ENCODE results near the gene BPTF. TPM values are rescaled to one million over a fixed set of nuclear protein-coding genes. Genes with fewer than 3 reads are reported as not detected.

The BPTF gene
- total and polyA plus RNA-seq, 2 donors (not counting 1 experiment from before 2014, with no cell fraction given), result 71.9 to 390 TPM

- no peak overlapping the region for H2AFZ ChIP-seq (ENCODE audit: insufficient read depth, low read depth, low read length, poor library complexity, severe bottlenecking)
- H3K27ac Mint-ChIP-seq, result no peak overlapping the region
- H3K4me3 Mint-ChIP-seq, result no peak overlapping the region
- ATAC-seq (ENCODE audit: low read depth), result no peak
- no peaks in the 10 kb centered on the region for H3K27me3 Mint-ChIP-seq
- DNase-seq, result no peak
- no CpG with 5 or more reads among the region's 1 CpG for WGBS (ENCODE audit: insufficient coverage)
- intact Hi-C loops (cut with micrococcal nuclease), result loop anchor here (2.0 to 5.0 kb wide), 2 partner anchors 36 to 63 kb away; partner anchors contain the start of gene BPTF
- CTCF ChIA-PET, result interaction anchor here (0.7 to 1.5 kb wide), 3 partner anchors 59 to 63 kb away, joined by 3 to 7 read pairs (median 3); no protein-coding TSS in a partner anchor
- no peak overlapping the region for H3K27ac ChIP-seq (ENCODE audit: low read length in 2 of 2)
- H4K20me1 ChIP-seq (ENCODE audit: control insufficient read depth, insufficient read depth, low read length, poor library complexity, severe bottlenecking), result peaks cover 79% of the 10 kb centered on the region
- peaks cover 0 to 23% of the 10 kb centered on the region in 2 experiments for H3K36me3 ChIP-seq (replicated peaks in 1 of 2; ENCODE audit: control extremely low read depth in 1 of 2, control insufficient read depth in 1 of 2, extremely low read depth in 1 of 2, insufficient read depth in 2 of 2, low read length in 1 of 2)
- POLR2A ChIA-PET, result no interaction called here
- peaks cover under 1 to 3% of the 10 kb centered on the region in 2 donors for H3K4me1 ChIP-seq (ENCODE audit: control insufficient read depth in 2 of 2, insufficient read depth in 2 of 2, low read length in 2 of 2)
- H3K9me3 ChIP-seq (ENCODE audit: control extremely low read depth in 1 of 3, control insufficient read depth in 2 of 3, insufficient read depth in 1 of 3, low read length in 2 of 3), result no peaks in the 10 kb centered on the region
- no peak overlapping the region for H3K9ac ChIP-seq (ENCODE audit: low read length)
- H3K4me2 ChIP-seq (replicated peaks; ENCODE audit: low read depth, low read length, poor library complexity, severe bottlenecking), result no peak overlapping the region
- peaks cover 50% of the 10 kb centered on the region for H3K4me1 Mint-ChIP-seq
- H3K9me3 Mint-ChIP-seq (ENCODE audit: insufficient read depth), result no peaks in the 10 kb centered on the region
- TF ChIP-seq EZH2 (IDR thresholded peaks at IDR 0.05; ENCODE audit: borderline replicate concordance, insufficient read depth, low read depth, low read length, poor library complexity, severe bottlenecking), result no peak
- TF ChIP-seq CTCF (IDR thresholded peaks at IDR 0.05), result no peak
- no peaks in the 10 kb centered on the region for H3K27me3 ChIP-seq (replicated peaks in 1 of 4; ENCODE audit: control extremely low read depth in 1 of 4, control insufficient read depth in 3 of 4, insufficient read depth in 4 of 4, low read length in 3 of 4)
- peaks cover 93% of the 10 kb centered on the region for H3K79me2 ChIP-seq (ENCODE audit: control insufficient read depth, insufficient read depth, low read length)
- H3K4me3 ChIP-seq (ENCODE audit: control extremely low read depth in 1 of 5, extremely low read depth in 1 of 5, insufficient read depth in 1 of 5, low read depth in 2 of 5, low read length in 4 of 5), result no peak overlapping the region
These were observed 38.4 kb downstream of the BPTF start for GRCh38 chr17:67863624-67864247.

- no peaks in the 10 kb centered on the region for H3K4me1 ChIP-seq (ENCODE audit: control insufficient read depth in 2 of 2, insufficient read depth in 2 of 2, low read length in 2 of 2)
- no peaks in the 10 kb centered on the region for H3K27me3 ChIP-seq (replicated peaks in 1 of 4; ENCODE audit: control extremely low read depth in 1 of 4, control insufficient read depth in 3 of 4, insufficient read depth in 4 of 4, low read length in 3 of 4)
- H3K27ac ChIP-seq (ENCODE audit: low read length in 2 of 2), result no peak overlapping the region
- Mint-ChIP-seq H3K27me3 (no peaks in the 10 kb centered on the region), H3K4me1 (peaks cover 41% of the 10 kb centered on the region), H3K9me3 (ENCODE audit: insufficient read depth) (no peaks in the 10 kb centered on the region), H3K4me3 (no peak overlapping the region), H3K27ac (no peak overlapping the region)
- ChIA-PET POLR2A (no interaction called here), CTCF (no interaction called here)
- H3K9ac ChIP-seq (ENCODE audit: low read length), result no peak overlapping the region
- H2AFZ ChIP-seq (ENCODE audit: insufficient read depth, low read depth, low read length, poor library complexity, severe bottlenecking), result no peak overlapping the region
- H3K36me3 ChIP-seq (replicated peaks in 1 of 2; ENCODE audit: control extremely low read depth in 1 of 2, control insufficient read depth in 1 of 2, extremely low read depth in 1 of 2, insufficient read depth in 2 of 2, low read length in 1 of 2), result peaks cover 0 to 24% of the 10 kb centered on the region in 2 experiments
- ATAC-seq (ENCODE audit: low read depth) (no peak), DNase-seq (no peak)
- H4K20me1 ChIP-seq (ENCODE audit: control insufficient read depth, insufficient read depth, low read length, poor library complexity, severe bottlenecking), result peaks cover 82% of the 10 kb centered on the region
- WGBS (ENCODE audit: insufficient coverage), result no CpG with 5 or more reads among the region's 1 CpG
- intact Hi-C loops (cut with micrococcal nuclease), result no loop called here
- no peak overlapping the region for H3K4me2 ChIP-seq (replicated peaks; ENCODE audit: low read depth, low read length, poor library complexity, severe bottlenecking)
- TF ChIP-seq CTCF (IDR thresholded peaks at IDR 0.05) (no peak), EZH2 (IDR thresholded peaks at IDR 0.05; ENCODE audit: borderline replicate concordance, insufficient read depth, low read depth, low read length, poor library complexity, severe bottlenecking) (no peak)
- no peak overlapping the region for H3K4me3 ChIP-seq (ENCODE audit: control extremely low read depth in 1 of 5, extremely low read depth in 1 of 5, insufficient read depth in 1 of 5, low read depth in 2 of 5, low read length in 4 of 5)
- peaks cover 83% of the 10 kb centered on the region for H3K79me2 ChIP-seq (ENCODE audit: control insufficient read depth, insufficient read depth, low read length)
- H3K9me3 ChIP-seq (ENCODE audit: control extremely low read depth in 1 of 3, control insufficient read depth in 2 of 3, insufficient read depth in 1 of 3, low read length in 2 of 3), result no peaks in the 10 kb centered on the region
These were observed 40.1 kb downstream of the BPTF start for GRCh38 chr17:67865438-67865837.

All from B cell (primary cell).